ENCODE measurements around the gene EDEM1. TPM values are rescaled to one million over a fixed set of nuclear protein-coding genes. Genes with fewer than 3 reads are reported as not detected.

Gene EDEM1
- total and polyA plus RNA-seq, 10 of the 15 experiments (the other 5 are each of a cell fraction or from before 2014, with no cell fraction given): 18.9 to 138 (median 57.5) TPM

DNA sequence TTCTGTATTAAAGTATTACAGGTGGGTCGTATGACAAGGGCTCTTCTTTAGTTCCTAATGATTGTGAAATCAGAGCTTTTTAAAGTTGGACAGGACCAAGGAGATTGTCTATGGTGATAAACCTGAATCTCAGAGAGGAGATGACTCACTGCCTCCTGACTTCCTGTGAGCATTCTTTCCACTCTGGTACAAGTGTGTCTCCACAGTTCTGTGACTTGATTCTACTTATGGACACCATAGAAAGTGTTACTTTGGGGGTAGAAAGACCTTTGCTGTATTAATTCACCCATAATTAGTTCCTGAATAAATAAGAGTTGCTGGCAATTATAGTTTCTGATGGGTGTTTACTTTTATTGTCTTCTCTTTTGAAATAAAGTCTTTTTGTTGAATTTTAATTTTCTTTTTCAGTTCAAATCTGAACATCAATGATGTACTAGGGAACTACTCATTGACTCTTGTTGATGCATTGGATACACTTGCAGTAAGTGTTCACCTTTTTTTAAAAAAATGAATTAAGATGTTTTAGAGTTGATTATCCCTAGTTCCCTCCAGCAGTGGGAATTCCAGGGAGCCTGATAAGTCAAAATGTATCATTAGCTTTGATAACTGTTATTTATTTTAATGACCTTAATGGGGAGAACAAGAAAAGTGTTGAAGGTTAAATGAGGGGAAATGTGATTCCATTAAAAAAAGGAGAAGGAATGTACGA is 7.4 kb downstream of the EDEM1 start (continued):
- TF ChIP-seq STAT1 (conservative IDR thresholded peaks at IDR 0.05) (no peak), CEBPB (IDR thresholded peaks at IDR 0.05; ENCODE audit: borderline replicate concordance in 1 of 2, low read depth in 2 of 2, low read length in 2 of 2) (no peak), MYB (IDR thresholded peaks at IDR 0.05; ENCODE audit: borderline replicate concordance, low read depth, low read length) (no peak), HDAC2 (IDR thresholded peaks at IDR 0.05) (no peak), TCF3 (IDR thresholded peaks at IDR 0.05; ENCODE audit: borderline replicate concordance, insufficient read depth, low read depth, low read length) (no peak), CHD1 (IDR thresholded peaks at IDR 0.05; ENCODE audit: low read depth, low read length) (no peak), STAT3 (IDR thresholded peaks at IDR 0.05; ENCODE audit: low read depth, low read length) (no peak), SMC3 (IDR thresholded peaks at IDR 0.05; ENCODE audit: borderline replicate concordance, low read length) (no peak), BHLHE40 (IDR thresholded peaks at IDR 0.05; ENCODE audit: borderline replicate concordance in 1 of 2, low read depth in 2 of 2, low read length in 1 of 2) (no peak), ATF7 (IDR thresholded peaks at IDR 0.05; ENCODE audit: low read depth) (0 out of 2 replicates have a peak, but pooled peaks have one; percentile 26)
- TF ChIP-seq, protein P1, sequence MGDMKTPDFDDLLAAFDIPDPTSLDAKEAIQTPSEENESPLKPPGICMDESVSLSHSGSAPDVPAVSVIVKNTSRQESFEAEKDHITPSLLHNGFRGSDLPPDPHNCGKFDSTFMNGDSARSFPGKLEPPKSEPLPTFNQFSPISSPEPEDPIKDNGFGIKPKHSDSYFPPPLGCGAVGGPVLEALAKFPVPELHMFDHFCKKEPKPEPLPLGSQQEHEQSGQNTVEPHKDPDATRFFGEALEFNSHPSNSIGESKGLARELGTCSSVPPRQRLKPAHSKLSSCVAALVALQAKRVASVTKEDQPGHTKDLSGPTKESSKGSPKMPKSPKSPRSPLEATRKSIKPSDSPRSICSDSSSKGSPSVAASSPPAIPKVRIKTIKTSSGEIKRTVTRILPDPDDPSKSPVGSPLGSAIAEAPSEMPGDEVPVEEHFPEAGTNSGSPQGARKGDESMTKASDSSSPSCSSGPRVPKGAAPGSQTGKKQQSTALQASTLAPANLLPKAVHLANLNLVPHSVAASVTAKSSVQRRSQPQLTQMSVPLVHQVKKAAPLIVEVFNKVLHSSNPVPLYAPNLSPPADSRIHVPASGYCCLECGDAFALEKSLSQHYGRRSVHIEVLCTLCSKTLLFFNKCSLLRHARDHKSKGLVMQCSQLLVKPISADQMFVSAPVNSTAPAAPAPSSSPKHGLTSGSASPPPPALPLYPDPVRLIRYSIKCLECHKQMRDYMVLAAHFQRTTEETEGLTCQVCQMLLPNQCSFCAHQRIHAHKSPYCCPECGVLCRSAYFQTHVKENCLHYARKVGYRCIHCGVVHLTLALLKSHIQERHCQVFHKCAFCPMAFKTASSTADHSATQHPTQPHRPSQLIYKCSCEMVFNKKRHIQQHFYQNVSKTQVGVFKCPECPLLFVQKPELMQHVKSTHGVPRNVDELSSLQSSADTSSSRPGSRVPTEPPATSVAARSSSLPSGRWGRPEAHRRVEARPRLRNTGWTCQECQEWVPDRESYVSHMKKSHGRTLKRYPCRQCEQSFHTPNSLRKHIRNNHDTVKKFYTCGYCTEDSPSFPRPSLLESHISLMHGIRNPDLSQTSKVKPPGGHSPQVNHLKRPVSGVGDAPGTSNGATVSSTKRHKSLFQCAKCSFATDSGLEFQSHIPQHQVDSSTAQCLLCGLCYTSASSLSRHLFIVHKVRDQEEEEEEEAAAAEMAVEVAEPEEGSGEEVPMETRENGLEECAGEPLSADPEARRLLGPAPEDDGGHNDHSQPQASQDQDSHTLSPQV (IDR thresholded peaks at IDR 0.05): no peak

Measured in GM12878 (cell line).